Panc1 (cell line): ENCODE measurements around the gene FHIT. TPM values are rescaled to one million over a fixed set of nuclear protein-coding genes. Genes with fewer than 3 reads are reported as not detected.

Experiments
- ATAC-seq: fragments of 200-7000 bp; cut with Tn5 transposase; 2 replicates; pipeline ENCODE4 v1.9.1; 2020; ENCODE audit warnings: mild to moderate bottlenecking, moderate library complexity
- BruUV-seq: library from RNA; stranded (reverse); fragments of 400-500 nt; replicated peaks from 2 replicates; lab custom pipeline; 2021; lab: Mats Ljungman, UMichigan
- CTCF ChIA-PET: fragments of 300-600 bp; sonication (Branson Sonifier 250); formaldehyde crosslinking; loops from one replicate; lab custom pipeline; 2022; ENCODE audit warnings: antibody characterized with exemption; lab: Charles Lee
- POLR2A ChIA-PET: fragments of 300-600 bp; sonication (Branson Sonifier 250); formaldehyde crosslinking; loops from one replicate; lab custom pipeline; 2022; ENCODE audit warnings: antibody characterized with exemption; lab: Charles Lee
- DNase-seq: peaks from one replicate; pipeline ENCODE4 v3.0.0-alpha.2; 2010; ENCODE audit warnings: low read depth, low spot score
- H3K27ac ChIP-seq: 2 replicates; pipeline ENCODE4 v1.5.1; 2011; ENCODE audit warnings: mild to moderate bottlenecking, low read length, inconsistent platforms
- H3K27me3 ChIP-seq: fragments of 200-500 bp; sonication (Bioruptor generic); 2 replicates; pipeline ENCODE4 v1.6.0; 2014; ENCODE audit warnings: low read length, inconsistent platforms; ENCODE audit not compliant: control insufficient read depth, insufficient read depth
- H3K36me3 ChIP-seq: fragments of 200-500 bp; sonication (Bioruptor generic); 2 replicates; pipeline ENCODE4 v1.5.1; 2014; ENCODE audit warnings: inconsistent platforms, mild to moderate bottlenecking, low read length, moderate library complexity; ENCODE audit not compliant: control insufficient read depth, insufficient read depth
- H3K4me1 ChIP-seq: 2 replicates; pipeline ENCODE4 v1.5.1; 2011; ENCODE audit warnings: inconsistent platforms, mild to moderate bottlenecking, low read length, moderate library complexity; ENCODE audit not compliant: control insufficient read depth, insufficient read depth
- H3K4me3 ChIP-seq, 2 experiments: 2 replicates each; pipeline ENCODE4 v1.5.1; 2011 to 2012; ENCODE audit warnings: low read depth in 2 of 2, low read length in 2 of 2, mild to moderate bottlenecking in 2 of 2, inconsistent platforms in 1 of 2, moderate library complexity in 1 of 2
- H3K9me3 ChIP-seq: fragments of 200-500 bp; sonication (Bioruptor generic); 2 replicates; pipeline ENCODE4 v1.5.1; 2014; ENCODE audit warnings: low read depth, mild to moderate bottlenecking, inconsistent platforms, low read length, moderate library complexity; ENCODE audit not compliant: control insufficient read depth, insufficient read depth
- POLR2AphosphoS5 ChIP-seq: IDR thresholded peaks from 2 replicates; pipeline ENCODE4 v1.6.1; 2012; ENCODE audit warnings: mild to moderate bottlenecking, low read depth, low read length, moderate library complexity
- SIN3A ChIP-seq: IDR thresholded peaks from 2 replicates; pipeline ENCODE4 v1.6.1; 2012; ENCODE audit warnings: low read depth, mild to moderate bottlenecking, low read length, moderate library complexity, borderline replicate concordance; ENCODE audit not compliant: insufficient read depth
- TCF7L2 ChIP-seq: IDR thresholded peaks from 2 replicates; pipeline ENCODE4 v1.6.1; 2011; ENCODE audit warnings: mild to moderate bottlenecking, low read depth, low read length, inconsistent platforms
- in situ Hi-C: cut with HindIII; loops from 2 replicates; pipeline ENCODE4 v1.10.0; 2016; ENCODE audit warnings: low sequenced_read_pairs, low pct_unique_long_range_greater_than_20kb
- intact Hi-C: fragments of 100-400 bp; cut with micrococcal nuclease; formaldehyde crosslinking; loops from one replicate; pipeline ENCODE4 v1.10.0; 2022; ENCODE audit not compliant: unreplicated experiment
- total RNA-seq: library from RNA; stranded (reverse); gene quantifications from one replicate; pipeline ENCODE4 v1.2.1, GENCODE V29; 2021; ENCODE audit not compliant: unreplicated experiment
- TF ChIP-seq, protein P1 (sequence below): fragments of 450-650 bp; IDR thresholded peaks from 2 replicates; pipeline ENCODE4 v1.5.1; 2017; ENCODE audit warnings: mild to moderate bottlenecking
- TF ChIP-seq, protein P2 (sequence below), 2 experiments: IDR thresholded peaks; 2 replicates each; pipeline ENCODE4 v1.6.1; 2011 to 2012; ENCODE audit warnings: low read depth in 2 of 2, control low read depth in 1 of 2, low read length in 1 of 2, mild to moderate bottlenecking in 1 of 2, moderate library complexity in 1 of 2; ENCODE audit not compliant: insufficient read depth in 1 of 2

The FHIT gene
- total RNA-seq, 1 experiment from 2014 or later, result 2.2 TPM

DNA sequence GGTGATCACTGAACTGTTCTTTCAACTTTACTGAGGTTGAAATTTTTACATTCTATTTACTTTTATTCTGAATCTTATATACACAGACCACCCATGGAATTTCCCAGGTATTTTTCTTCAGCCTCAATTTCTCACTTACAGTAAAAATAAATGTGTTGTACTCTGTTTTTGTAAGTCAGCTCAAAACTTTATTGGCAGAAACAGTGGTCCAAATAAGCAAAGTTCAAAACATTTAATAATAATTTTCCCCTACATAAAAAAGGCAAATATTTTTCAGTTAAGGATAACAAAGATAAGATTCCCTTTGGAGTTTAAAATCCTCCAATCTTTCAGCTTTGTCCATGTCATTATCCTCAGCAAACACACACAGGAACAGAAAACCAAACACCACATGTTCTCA, 738.0 kb downstream of the FHIT start:
- in situ Hi-C loops, result no loop called here
- ATAC-seq, result no peak
- BruUV-seq, result no TSS peak
- no peak for DNase-seq
- intact Hi-C loops, result no loop called here
- ChIA-PET POLR2A (no interaction called here), CTCF (no interaction called here)
- H3K9me3 ChIP-seq, result no peaks in the 10 kb centered on the region
- no peaks in the 10 kb centered on the region for H3K27me3 ChIP-seq
- H3K4me3 ChIP-seq, result no peak overlapping the region
- no peaks in the 10 kb centered on the region for H3K4me1 ChIP-seq
- TF ChIP-seq SIN3A (no peak), POLR2AphosphoS5 (no peak), TCF7L2 (no peak)
- TF ChIP-seq, protein P1, sequence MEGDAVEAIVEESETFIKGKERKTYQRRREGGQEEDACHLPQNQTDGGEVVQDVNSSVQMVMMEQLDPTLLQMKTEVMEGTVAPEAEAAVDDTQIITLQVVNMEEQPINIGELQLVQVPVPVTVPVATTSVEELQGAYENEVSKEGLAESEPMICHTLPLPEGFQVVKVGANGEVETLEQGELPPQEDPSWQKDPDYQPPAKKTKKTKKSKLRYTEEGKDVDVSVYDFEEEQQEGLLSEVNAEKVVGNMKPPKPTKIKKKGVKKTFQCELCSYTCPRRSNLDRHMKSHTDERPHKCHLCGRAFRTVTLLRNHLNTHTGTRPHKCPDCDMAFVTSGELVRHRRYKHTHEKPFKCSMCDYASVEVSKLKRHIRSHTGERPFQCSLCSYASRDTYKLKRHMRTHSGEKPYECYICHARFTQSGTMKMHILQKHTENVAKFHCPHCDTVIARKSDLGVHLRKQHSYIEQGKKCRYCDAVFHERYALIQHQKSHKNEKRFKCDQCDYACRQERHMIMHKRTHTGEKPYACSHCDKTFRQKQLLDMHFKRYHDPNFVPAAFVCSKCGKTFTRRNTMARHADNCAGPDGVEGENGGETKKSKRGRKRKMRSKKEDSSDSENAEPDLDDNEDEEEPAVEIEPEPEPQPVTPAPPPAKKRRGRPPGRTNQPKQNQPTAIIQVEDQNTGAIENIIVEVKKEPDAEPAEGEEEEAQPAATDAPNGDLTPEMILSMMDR, result no peak
- TF ChIP-seq, protein P2, sequence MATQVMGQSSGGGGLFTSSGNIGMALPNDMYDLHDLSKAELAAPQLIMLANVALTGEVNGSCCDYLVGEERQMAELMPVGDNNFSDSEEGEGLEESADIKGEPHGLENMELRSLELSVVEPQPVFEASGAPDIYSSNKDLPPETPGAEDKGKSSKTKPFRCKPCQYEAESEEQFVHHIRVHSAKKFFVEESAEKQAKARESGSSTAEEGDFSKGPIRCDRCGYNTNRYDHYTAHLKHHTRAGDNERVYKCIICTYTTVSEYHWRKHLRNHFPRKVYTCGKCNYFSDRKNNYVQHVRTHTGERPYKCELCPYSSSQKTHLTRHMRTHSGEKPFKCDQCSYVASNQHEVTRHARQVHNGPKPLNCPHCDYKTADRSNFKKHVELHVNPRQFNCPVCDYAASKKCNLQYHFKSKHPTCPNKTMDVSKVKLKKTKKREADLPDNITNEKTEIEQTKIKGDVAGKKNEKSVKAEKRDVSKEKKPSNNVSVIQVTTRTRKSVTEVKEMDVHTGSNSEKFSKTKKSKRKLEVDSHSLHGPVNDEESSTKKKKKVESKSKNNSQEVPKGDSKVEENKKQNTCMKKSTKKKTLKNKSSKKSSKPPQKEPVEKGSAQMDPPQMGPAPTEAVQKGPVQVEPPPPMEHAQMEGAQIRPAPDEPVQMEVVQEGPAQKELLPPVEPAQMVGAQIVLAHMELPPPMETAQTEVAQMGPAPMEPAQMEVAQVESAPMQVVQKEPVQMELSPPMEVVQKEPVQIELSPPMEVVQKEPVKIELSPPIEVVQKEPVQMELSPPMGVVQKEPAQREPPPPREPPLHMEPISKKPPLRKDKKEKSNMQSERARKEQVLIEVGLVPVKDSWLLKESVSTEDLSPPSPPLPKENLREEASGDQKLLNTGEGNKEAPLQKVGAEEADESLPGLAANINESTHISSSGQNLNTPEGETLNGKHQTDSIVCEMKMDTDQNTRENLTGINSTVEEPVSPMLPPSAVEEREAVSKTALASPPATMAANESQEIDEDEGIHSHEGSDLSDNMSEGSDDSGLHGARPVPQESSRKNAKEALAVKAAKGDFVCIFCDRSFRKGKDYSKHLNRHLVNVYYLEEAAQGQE (IDR thresholded peaks at IDR 0.05; ENCODE audit: insufficient read depth in 1 of 2, low read depth in 2 of 2, low read length in 1 of 2), result no peak
- H3K36me3 ChIP-seq, result no peaks in the 10 kb centered on the region
- H3K27ac ChIP-seq, result no peak overlapping the region

DNA sequence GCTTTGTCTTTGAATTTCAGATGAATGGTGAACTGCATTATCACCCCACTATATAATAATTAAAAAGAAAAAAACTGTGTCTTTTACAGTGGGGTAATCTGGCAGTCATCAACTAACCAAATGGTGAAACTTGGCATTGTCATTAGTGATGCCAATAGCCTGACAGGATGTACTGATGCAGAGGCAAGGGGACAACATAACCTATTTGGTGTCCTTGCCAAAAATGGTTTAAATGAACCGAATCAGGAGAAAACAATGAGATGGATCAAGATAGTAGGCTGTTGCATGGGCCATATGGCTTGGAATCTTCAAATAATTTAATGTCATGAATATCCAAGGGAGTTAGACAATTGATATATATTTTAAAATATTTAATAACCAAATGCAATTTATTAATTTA, 738.7 kb downstream of the FHIT start:
- TF ChIP-seq SIN3A (no peak), POLR2AphosphoS5 (no peak), TCF7L2 (no peak)
- TF ChIP-seq, protein P1, result no peak
- TF ChIP-seq, protein P2 (IDR thresholded peaks at IDR 0.05; ENCODE audit: insufficient read depth in 1 of 2, low read depth in 2 of 2, low read length in 1 of 2), result no peak
- in situ Hi-C loops, result no loop called here
- H3K27me3 ChIP-seq, result no peaks in the 10 kb centered on the region
- no peak overlapping the region for H3K4me3 ChIP-seq
- H3K36me3 ChIP-seq, result no peaks in the 10 kb centered on the region
- DNase-seq (no peak), ATAC-seq (no peak)
- no peaks in the 10 kb centered on the region for H3K9me3 ChIP-seq
- intact Hi-C loops, result no loop called here
- no peaks in the 10 kb centered on the region for H3K4me1 ChIP-seq
- BruUV-seq, result no TSS peak
- H3K27ac ChIP-seq, result no peak overlapping the region
- ChIA-PET POLR2A (no interaction called here), CTCF (no interaction called here)
